Measurements from ENCODE around the gene IQGAP1.
A peak's percentile ranks its signal among the peaks of the same experiment; 100 is the strongest.

Gene IQGAP1

DNA sequence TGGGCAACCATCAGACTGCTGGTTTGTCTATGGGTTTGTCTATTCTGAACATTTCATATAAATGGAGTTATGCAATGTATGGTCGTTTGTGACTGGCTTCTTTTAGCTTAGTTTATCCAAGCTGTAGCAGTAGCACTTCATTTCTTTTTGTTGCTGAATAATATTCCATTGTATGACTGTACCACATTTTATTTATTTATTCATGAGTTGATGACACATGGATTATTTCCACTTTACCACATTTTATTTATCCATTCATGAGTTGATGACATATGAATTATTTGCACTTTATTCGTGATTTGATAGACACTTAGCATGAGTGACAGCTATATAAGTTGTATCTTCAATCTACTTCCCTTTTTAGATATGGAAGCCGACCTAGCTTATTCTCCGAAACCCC, 70.0 kb downstream of the IQGAP1 start:
- no peak overlapping the region for H3K27ac ChIP-seq (ENCODE audit: low read depth, low read length)
- no peaks in the 10 kb centered on the region for H3K4me1 ChIP-seq (ENCODE audit: control insufficient read depth in 1 of 2, insufficient read depth in 2 of 2, low read length in 2 of 2)
- no peaks in the 10 kb centered on the region for H3K9me3 ChIP-seq (ENCODE audit: control insufficient read depth in 1 of 2, low read length in 2 of 2)
- no peak overlapping the region for H3K4me3 ChIP-seq (ENCODE audit: low read depth in 1 of 2, low read length in 2 of 2)
- no peaks in the 10 kb centered on the region for H3K27me3 ChIP-seq (ENCODE audit: control insufficient read depth in 1 of 2, insufficient read depth in 2 of 2, low read length in 2 of 2)
- peaks cover 45 to 71% of the 10 kb centered on the region in 2 donors for H3K36me3 ChIP-seq (ENCODE audit: control insufficient read depth in 1 of 2, insufficient read depth in 2 of 2, low read length in 2 of 2)
- H3K9ac ChIP-seq (ENCODE audit: low read depth in 1 of 2, low read length in 2 of 2), result no peak overlapping the region

- Histone ChIP-seq H3K27me3 (ENCODE audit: control insufficient read depth in 1 of 2, insufficient read depth in 2 of 2, low read length in 2 of 2) (no peaks in the 10 kb centered on the region), H3K9me3 (ENCODE audit: control insufficient read depth in 1 of 2, low read length in 2 of 2) (no peaks in the 10 kb centered on the region), H3K27ac (ENCODE audit: low read depth, low read length) (no peak overlapping the region), H3K36me3 (ENCODE audit: control insufficient read depth in 1 of 2, insufficient read depth in 2 of 2, low read length in 2 of 2) (peaks cover 41 to 63% of the 10 kb centered on the region in 2 donors), H3K4me1 (ENCODE audit: control insufficient read depth in 1 of 2, insufficient read depth in 2 of 2, low read length in 2 of 2) (no peaks in the 10 kb centered on the region), H3K9ac (ENCODE audit: low read depth in 1 of 2, low read length in 2 of 2) (no peak overlapping the region), H3K4me3 (ENCODE audit: low read depth in 1 of 2, low read length in 2 of 2) (no peak overlapping the region)
These were observed 71.3 kb downstream of the IQGAP1 start for GRCh38 chr15:90459368-90459767.

GRCh38 chr15:90460142-90460824, 72.2 kb downstream of the IQGAP1 start:
- Histone ChIP-seq H3K36me3 (ENCODE audit: control insufficient read depth in 1 of 2, insufficient read depth in 2 of 2, low read length in 2 of 2) (peaks cover 39 to 59% of the 10 kb centered on the region in 2 donors), H3K4me3 (ENCODE audit: low read depth in 1 of 2, low read length in 2 of 2) (no peak overlapping the region), H3K27me3 (ENCODE audit: control insufficient read depth in 1 of 2, insufficient read depth in 2 of 2, low read length in 2 of 2) (no peaks in the 10 kb centered on the region), H3K9me3 (ENCODE audit: control insufficient read depth in 1 of 2, low read length in 2 of 2) (no peaks in the 10 kb centered on the region), H3K9ac (ENCODE audit: low read depth in 1 of 2, low read length in 2 of 2) (no peak overlapping the region), H3K27ac (ENCODE audit: low read depth, low read length) (no peak overlapping the region), H3K4me1 (ENCODE audit: control insufficient read depth in 1 of 2, insufficient read depth in 2 of 2, low read length in 2 of 2) (peaks cover under 1 to 6% of the 10 kb centered on the region in 2 donors)

GRCh38 chr15:90463381-90463780, 75.3 kb downstream of the IQGAP1 start:
- H3K9ac ChIP-seq (ENCODE audit: low read depth in 1 of 2, low read length in 2 of 2), result peak overlapping the region in 1 of 2 donors; percentile 16
- peak overlapping the region; percentile 27 for H3K27ac ChIP-seq (ENCODE audit: low read depth, low read length)
- H3K36me3 ChIP-seq (ENCODE audit: control insufficient read depth in 1 of 2, insufficient read depth in 2 of 2, low read length in 2 of 2), result peaks cover 37 to 62% of the 10 kb centered on the region in 2 donors
- peaks cover 3 to 8% of the 10 kb centered on the region in 2 donors for H3K4me1 ChIP-seq (ENCODE audit: control insufficient read depth in 1 of 2, insufficient read depth in 2 of 2, low read length in 2 of 2)
- H3K4me3 ChIP-seq (ENCODE audit: low read depth in 1 of 2, low read length in 2 of 2), result no peak overlapping the region
- H3K9me3 ChIP-seq (ENCODE audit: control insufficient read depth in 1 of 2, low read length in 2 of 2), result no peaks in the 10 kb centered on the region
- H3K27me3 ChIP-seq (ENCODE audit: control insufficient read depth in 1 of 2, insufficient read depth in 2 of 2, low read length in 2 of 2), result no peaks in the 10 kb centered on the region

- H3K27ac ChIP-seq (ENCODE audit: low read depth, low read length), result no peak overlapping the region
These were observed 77.3 kb downstream of the IQGAP1 start for GRCh38 chr15:90465140-90465929.

GRCh38 chr15:90465930-90466567, 78.0 kb downstream of the IQGAP1 start:
- H3K4me1 ChIP-seq (ENCODE audit: control insufficient read depth in 1 of 2, insufficient read depth in 2 of 2, low read length in 2 of 2), result peaks cover 8 to 15% of the 10 kb centered on the region in 2 donors
- H3K9ac ChIP-seq (ENCODE audit: low read depth in 1 of 2, low read length in 2 of 2), result no peak overlapping the region
- H3K36me3 ChIP-seq (ENCODE audit: control insufficient read depth in 1 of 2, insufficient read depth in 2 of 2, low read length in 2 of 2), result peaks cover 22 to 66% of the 10 kb centered on the region in 2 donors
- no peak overlapping the region for H3K4me3 ChIP-seq (ENCODE audit: low read depth in 1 of 2, low read length in 2 of 2)
- H3K27me3 ChIP-seq (ENCODE audit: control insufficient read depth in 1 of 2, insufficient read depth in 2 of 2, low read length in 2 of 2), result no peaks in the 10 kb centered on the region
- no peaks in the 10 kb centered on the region for H3K9me3 ChIP-seq (ENCODE audit: control insufficient read depth in 1 of 2, low read length in 2 of 2)
- no peak overlapping the region for H3K27ac ChIP-seq (ENCODE audit: low read depth, low read length)

More at GRCh38 chr15:90465140-90465929, 77.3 kb downstream of the IQGAP1 start:
- Histone ChIP-seq H3K4me1 (ENCODE audit: control insufficient read depth in 1 of 2, insufficient read depth in 2 of 2, low read length in 2 of 2) (peaks cover 8 to 15% of the 10 kb centered on the region in 2 donors), H3K27me3 (ENCODE audit: control insufficient read depth in 1 of 2, insufficient read depth in 2 of 2, low read length in 2 of 2) (no peaks in the 10 kb centered on the region), H3K4me3 (ENCODE audit: low read depth in 1 of 2, low read length in 2 of 2) (no peak overlapping the region), H3K9ac (ENCODE audit: low read depth in 1 of 2, low read length in 2 of 2) (no peak overlapping the region), H3K9me3 (ENCODE audit: control insufficient read depth in 1 of 2, low read length in 2 of 2) (no peaks in the 10 kb centered on the region), H3K36me3 (ENCODE audit: control insufficient read depth in 1 of 2, insufficient read depth in 2 of 2, low read length in 2 of 2) (peaks cover 24 to 63% of the 10 kb centered on the region in 2 donors)

GRCh38 chr15:90469723-90470122, 81.7 kb downstream of the IQGAP1 start:
- H3K36me3 ChIP-seq (ENCODE audit: control insufficient read depth in 1 of 2, insufficient read depth in 2 of 2, low read length in 2 of 2), result peaks cover 38 to 87% of the 10 kb centered on the region in 2 donors
- no peak overlapping the region for H3K9ac ChIP-seq (ENCODE audit: low read depth in 1 of 2, low read length in 2 of 2)
- no peaks in the 10 kb centered on the region for H3K9me3 ChIP-seq (ENCODE audit: control insufficient read depth in 1 of 2, low read length in 2 of 2)
- no peak overlapping the region for H3K4me3 ChIP-seq (ENCODE audit: low read depth in 1 of 2, low read length in 2 of 2)
- H3K27ac ChIP-seq (ENCODE audit: low read depth, low read length), result no peak overlapping the region
- H3K4me1 ChIP-seq (ENCODE audit: control insufficient read depth in 1 of 2, insufficient read depth in 2 of 2, low read length in 2 of 2), result peaks cover 8 to 15% of the 10 kb centered on the region in 2 donors
- no peaks in the 10 kb centered on the region for H3K27me3 ChIP-seq (ENCODE audit: control insufficient read depth in 1 of 2, insufficient read depth in 2 of 2, low read length in 2 of 2)

- Histone ChIP-seq H3K4me3 (ENCODE audit: low read depth in 1 of 2, low read length in 2 of 2) (no peak overlapping the region), H3K4me1 (ENCODE audit: control insufficient read depth in 1 of 2, insufficient read depth in 2 of 2, low read length in 2 of 2) (peaks cover 5 to 7% of the 10 kb centered on the region in 2 donors), H3K9ac (ENCODE audit: low read depth in 1 of 2, low read length in 2 of 2) (no peak overlapping the region), H3K9me3 (ENCODE audit: control insufficient read depth in 1 of 2, low read length in 2 of 2) (no peaks in the 10 kb centered on the region), H3K27me3 (ENCODE audit: control insufficient read depth in 1 of 2, insufficient read depth in 2 of 2, low read length in 2 of 2) (no peaks in the 10 kb centered on the region), H3K36me3 (ENCODE audit: control insufficient read depth in 1 of 2, insufficient read depth in 2 of 2, low read length in 2 of 2) (peaks cover 38 to 88% of the 10 kb centered on the region in 2 donors), H3K27ac (ENCODE audit: low read depth, low read length) (no peak overlapping the region)
These were observed 82.4 kb downstream of the IQGAP1 start for GRCh38 chr15:90470453-90470852.

DNA sequence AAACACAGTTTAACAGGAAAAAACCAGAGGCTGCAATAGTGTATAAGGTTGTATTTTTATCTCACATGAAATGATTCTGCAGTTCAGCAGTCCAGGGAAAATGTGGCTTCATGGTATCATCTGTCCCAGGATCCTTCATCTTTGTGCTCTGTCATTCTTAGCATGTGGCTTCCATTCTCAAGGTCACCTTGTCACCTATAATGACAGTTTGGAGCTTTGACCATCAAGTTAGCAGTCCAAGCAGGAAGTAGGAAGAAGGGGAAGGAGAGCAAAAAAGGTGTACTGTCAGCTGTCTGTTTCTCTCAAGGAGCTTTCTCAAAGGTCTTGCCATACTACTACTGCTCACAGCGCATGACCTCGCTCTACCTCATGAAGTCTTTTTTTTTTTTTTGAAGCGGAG, 83.1 kb downstream of the IQGAP1 start:
- no peaks in the 10 kb centered on the region for H3K9me3 ChIP-seq (ENCODE audit: control insufficient read depth in 1 of 2, low read length in 2 of 2)
- no peak overlapping the region for H3K27ac ChIP-seq (ENCODE audit: low read depth, low read length)
- peaks cover 5 to 7% of the 10 kb centered on the region in 2 donors for H3K4me1 ChIP-seq (ENCODE audit: control insufficient read depth in 1 of 2, insufficient read depth in 2 of 2, low read length in 2 of 2)
- peaks cover 34 to 81% of the 10 kb centered on the region in 2 donors for H3K36me3 ChIP-seq (ENCODE audit: control insufficient read depth in 1 of 2, insufficient read depth in 2 of 2, low read length in 2 of 2)
- no peak overlapping the region for H3K9ac ChIP-seq (ENCODE audit: low read depth in 1 of 2, low read length in 2 of 2)
- H3K27me3 ChIP-seq (ENCODE audit: control insufficient read depth in 1 of 2, insufficient read depth in 2 of 2, low read length in 2 of 2), result no peaks in the 10 kb centered on the region
- H3K4me3 ChIP-seq (ENCODE audit: low read depth in 1 of 2, low read length in 2 of 2), result no peak overlapping the region

- Histone ChIP-seq H3K36me3 (ENCODE audit: control insufficient read depth in 1 of 2, insufficient read depth in 2 of 2, low read length in 2 of 2) (peaks cover 30 to 82% of the 10 kb centered on the region in 2 donors), H3K27me3 (ENCODE audit: control insufficient read depth in 1 of 2, insufficient read depth in 2 of 2, low read length in 2 of 2) (no peaks in the 10 kb centered on the region), H3K9ac (ENCODE audit: low read depth in 1 of 2, low read length in 2 of 2) (no peak overlapping the region), H3K4me1 (ENCODE audit: control insufficient read depth in 1 of 2, insufficient read depth in 2 of 2, low read length in 2 of 2) (peaks cover 5 to 7% of the 10 kb centered on the region in 2 donors), H3K4me3 (ENCODE audit: low read depth in 1 of 2, low read length in 2 of 2) (no peak overlapping the region), H3K9me3 (ENCODE audit: control insufficient read depth in 1 of 2, low read length in 2 of 2) (no peaks in the 10 kb centered on the region), H3K27ac (ENCODE audit: low read depth, low read length) (no peak overlapping the region)
These were observed 83.7 kb downstream of the IQGAP1 start for GRCh38 chr15:90471769-90472168.
